Body of pancreas (tissue), 4 donors: ENCODE data around the gene PRSS22. TPM values are rescaled to one million over a fixed set of nuclear protein-coding genes. Genes with fewer than 3 reads are reported as not detected.

Source experiments
- ATAC-seq: fragments of 150-250 bp; one replicate; pipeline ENCODE4 v1.9.1; 2016
- DNase-seq, 4 donors: peaks; one replicate each; pipeline ENCODE4 v3.0.0-alpha.2; 2019
- H3K27ac ChIP-seq, 4 donors: fragments of 200-600 bp; sonication (generic); 1 replicate in 3 of 4; 2 replicates in 1 of 4; pipeline versions ENCODE4 v1.5.1 to v1.6.1; 2016 to 2019; ENCODE audit warnings: mild to moderate bottlenecking in 1 of 4, mixed read lengths in 1 of 4, moderate library complexity in 1 of 4
- H3K27me3 ChIP-seq, 2 donors: fragments of 200-600 bp; sonication (generic); one replicate each; pipeline ENCODE4 v1.6.0; 2016; ENCODE audit warnings: mild to moderate bottlenecking in 1 of 2
- H3K36me3 ChIP-seq, 2 donors: fragments of 200-600 bp; sonication (generic); replicated peaks in 1 of 2; 2 replicates each; pipeline ENCODE4 v1.5.1; 2016; ENCODE audit warnings: low read depth in 2 of 2; ENCODE audit not compliant: insufficient read depth in 1 of 2
- H3K4me1 ChIP-seq: fragments of 200-600 bp; sonication (generic); one replicate; pipeline ENCODE4 v1.6.0; 2016
- H3K4me3 ChIP-seq, 2 donors: fragments of 200-600 bp; sonication (generic); 1 replicate in 1 of 2; 2 replicates in 1 of 2; pipeline ENCODE4 v1.5.1; 2016 to 2019
- H3K9me3 ChIP-seq, 3 donors: fragments of 200-600 bp; sonication (generic); 1 replicate in 2 of 3; 2 replicates in 1 of 3; pipeline ENCODE4 v1.5.1; 2016
- CTCF ChIP-seq, 7 experiments: fragments of 450-650 bp in 4 of 7; fragments of 200-600 bp in 3 of 7; sonication (generic) in 3 of 7; IDR thresholded peaks; one replicate each; pipeline ENCODE4 v1.5.1; 2016 to 2019; ENCODE audit warnings: antibody characterized with exemption in 7 of 7
- POLR2A ChIP-seq, 3 donors: fragments of 450-650 bp; IDR thresholded peaks; one replicate each; pipeline ENCODE4 v1.6.1; 2016; ENCODE audit warnings: antibody characterized with exemption in 3 of 3, mild to moderate bottlenecking in 2 of 3
- WGBS, 2 donors: methylation state at CpG; one replicate each; pipeline ENCODE4 v1.1.5; 2017; 5-methylcytosine and 5-hydroxymethylcytosine counted together
- intact Hi-C: fragments of 100-400 bp; cut with DNase I; formaldehyde crosslinking; loops from one replicate; pipeline ENCODE4 v1.15.1; 2023
- total RNA-seq, 2 donors: library from RNA; depleted of rRNA; stranded (reverse); fragments of >200 nt; gene quantifications; one replicate each; pipeline ENCODE4 v1.1.0, GENCODE V29; 2016

PRSS22 gene
- total RNA-seq, 2 donors from 2014 or later: 3.6 to 19.4 TPM

- Histone ChIP-seq H3K36me3 (no peaks in the 10 kb centered on the region), H3K4me3 (no peak overlapping the region), H3K27me3 (no peaks in the 10 kb centered on the region), H3K9me3 (no peaks in the 10 kb centered on the region), H3K27ac (no peak overlapping the region), H3K4me1 (no peaks in the 10 kb centered on the region)
- 56 to 57% methylated on average over 4 of the region's 4 CpGs for WGBS, 2 donors
- ATAC-seq (no peak), DNase-seq (no peak)
- TF ChIP-seq CTCF (IDR thresholded peaks at IDR 0.05) (no peak), POLR2A (IDR thresholded peaks at IDR 0.05) (no peak)
- intact Hi-C loops: no loop called here
These were observed 35.5 kb downstream of the PRSS22 start for GRCh38 chr16:2822496-2822895.

GRCh38 chr16:2822158-2822495 lies 35.8 kb downstream of the PRSS22 start:
- no peaks in the 10 kb centered on the region for H3K36me3 ChIP-seq
- H3K4me1 ChIP-seq: no peaks in the 10 kb centered on the region
- H3K27ac ChIP-seq: no peak overlapping the region
- TF ChIP-seq CTCF (IDR thresholded peaks at IDR 0.05) (no peak), POLR2A (IDR thresholded peaks at IDR 0.05) (no peak)
- no peaks in the 10 kb centered on the region for H3K27me3 ChIP-seq
- H3K9me3 ChIP-seq: no peaks in the 10 kb centered on the region
- intact Hi-C loops: no loop called here
- WGBS, 2 donors: 48 to 64% methylated on average over 7 to 8 of the region's 8 CpGs
- ATAC-seq: no peak
- DNase-seq: no peak
- no peak overlapping the region for H3K4me3 ChIP-seq

GRCh38 chr16:2821487-2822157 lies 36.3 kb downstream of the PRSS22 start:
- WGBS, 2 donors: 59 to 60% methylated on average over 9 of the region's 9 CpGs
- no peak overlapping the region for H3K27ac ChIP-seq
- H3K9me3 ChIP-seq: no peaks in the 10 kb centered on the region
- H3K27me3 ChIP-seq: no peaks in the 10 kb centered on the region
- no peaks in the 10 kb centered on the region for H3K36me3 ChIP-seq
- no peak for ATAC-seq
- peaks cover 5% of the 10 kb centered on the region for H3K4me1 ChIP-seq
- intact Hi-C loops: no loop called here
- DNase-seq: no peak
- no peak overlapping the region for H3K4me3 ChIP-seq
- TF ChIP-seq CTCF (IDR thresholded peaks at IDR 0.05): no peak
- TF ChIP-seq POLR2A (IDR thresholded peaks at IDR 0.05): no peak

GRCh38 chr16:2820836-2821486 lies 37.0 kb downstream of the PRSS22 start:
- WGBS, 2 donors: 74 to 82% methylated on average over 9 to 14 of the region's 14 CpGs
- H3K27ac ChIP-seq: no peak overlapping the region
- no peak for DNase-seq
- H3K4me1 ChIP-seq: peaks cover 5% of the 10 kb centered on the region
- intact Hi-C loops: no loop called here
- H3K4me3 ChIP-seq: no peak overlapping the region
- no peaks in the 10 kb centered on the region for H3K36me3 ChIP-seq
- no peak for TF ChIP-seq POLR2A (IDR thresholded peaks at IDR 0.05)
- TF ChIP-seq CTCF (IDR thresholded peaks at IDR 0.05): no peak
- H3K9me3 ChIP-seq: no peaks in the 10 kb centered on the region
- H3K27me3 ChIP-seq: no peaks in the 10 kb centered on the region
- no peak for ATAC-seq
